ENCODE data around the gene CEP131.

DNA sequence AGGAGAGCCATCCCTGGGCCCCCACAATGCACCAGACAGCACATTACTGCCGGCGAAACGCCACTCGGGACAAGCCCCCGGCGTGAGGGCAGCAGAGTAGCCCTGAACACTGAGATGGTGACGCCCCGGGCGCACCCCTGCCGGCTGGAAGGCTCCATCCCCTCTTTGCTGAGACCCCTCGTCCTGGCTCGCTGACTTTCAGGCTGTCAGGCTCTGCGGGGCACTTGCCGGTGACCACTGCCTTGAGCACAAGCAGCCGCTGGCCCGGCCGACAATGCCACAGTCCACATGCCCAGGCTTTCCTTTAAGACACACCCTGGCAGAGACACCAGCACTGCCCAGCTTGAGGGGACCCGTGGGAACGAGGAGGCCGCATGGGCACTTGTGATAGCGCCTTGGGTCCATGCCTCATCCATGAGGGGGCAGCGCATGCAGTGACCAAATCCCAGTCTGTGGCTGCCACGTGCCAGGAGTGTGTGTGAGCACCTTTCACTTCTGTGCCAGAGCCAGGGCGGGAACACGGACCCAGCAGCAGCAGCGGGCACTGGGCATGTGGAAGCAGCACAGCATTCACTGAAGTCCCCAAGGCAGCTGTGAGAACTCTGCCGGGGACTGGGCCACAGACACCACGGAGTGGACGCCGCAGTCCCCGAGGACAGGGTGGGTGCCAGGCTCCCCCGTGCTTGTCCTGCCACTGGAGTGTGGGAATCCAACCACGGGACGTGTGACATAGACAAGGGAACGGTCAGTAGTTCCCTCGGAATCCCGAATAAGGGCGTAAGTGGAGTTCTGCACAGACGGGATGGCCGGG lies 40.8 kb upstream of the CEP131 start:
- TF ChIP-seq, protein P1, sequence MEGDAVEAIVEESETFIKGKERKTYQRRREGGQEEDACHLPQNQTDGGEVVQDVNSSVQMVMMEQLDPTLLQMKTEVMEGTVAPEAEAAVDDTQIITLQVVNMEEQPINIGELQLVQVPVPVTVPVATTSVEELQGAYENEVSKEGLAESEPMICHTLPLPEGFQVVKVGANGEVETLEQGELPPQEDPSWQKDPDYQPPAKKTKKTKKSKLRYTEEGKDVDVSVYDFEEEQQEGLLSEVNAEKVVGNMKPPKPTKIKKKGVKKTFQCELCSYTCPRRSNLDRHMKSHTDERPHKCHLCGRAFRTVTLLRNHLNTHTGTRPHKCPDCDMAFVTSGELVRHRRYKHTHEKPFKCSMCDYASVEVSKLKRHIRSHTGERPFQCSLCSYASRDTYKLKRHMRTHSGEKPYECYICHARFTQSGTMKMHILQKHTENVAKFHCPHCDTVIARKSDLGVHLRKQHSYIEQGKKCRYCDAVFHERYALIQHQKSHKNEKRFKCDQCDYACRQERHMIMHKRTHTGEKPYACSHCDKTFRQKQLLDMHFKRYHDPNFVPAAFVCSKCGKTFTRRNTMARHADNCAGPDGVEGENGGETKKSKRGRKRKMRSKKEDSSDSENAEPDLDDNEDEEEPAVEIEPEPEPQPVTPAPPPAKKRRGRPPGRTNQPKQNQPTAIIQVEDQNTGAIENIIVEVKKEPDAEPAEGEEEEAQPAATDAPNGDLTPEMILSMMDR (IDR thresholded peaks at IDR 0.05; ENCODE audit: insufficient read depth, low read length, poor library complexity, severe bottlenecking) = no peak
- TF ChIP-seq EZH2phosphoT487 (conservative IDR thresholded peaks at IDR 0.05; ENCODE audit: low read length) = no peak

Data from SU-DHL-6 (cell line).